Endodermal cell (in vitro differentiated cells): ENCODE measurements around the gene CATSPER3. TPM values are rescaled to one million over a fixed set of nuclear protein-coding genes. Genes with fewer than 3 reads are reported as not detected.

Experiments
- DNase-seq: peaks from one replicate; pipeline ENCODE4 v3.0.0-alpha.2; 2017
- H3K27ac ChIP-seq: 2 replicates; pipeline ENCODE4 v1.5.1; 2013; ENCODE audit warnings: mild to moderate bottlenecking, low read depth, low read length, moderate library complexity
- H3K27me3 ChIP-seq: 2 replicates; pipeline ENCODE4 v1.6.1; 2013; ENCODE audit warnings: mild to moderate bottlenecking, low read length, moderate library complexity; ENCODE audit not compliant: insufficient read depth, control insufficient read depth, poor library complexity, severe bottlenecking
- H3K36me3 ChIP-seq: 2 replicates; pipeline ENCODE4 v1.7.0; 2013; ENCODE audit warnings: mild to moderate bottlenecking, low read length, moderate library complexity; ENCODE audit not compliant: control insufficient read depth, insufficient read depth
- H3K4me1 ChIP-seq: one replicate; pipeline ENCODE4 v1.7.0; 2013; ENCODE audit warnings: low read length; ENCODE audit not compliant: control insufficient read depth, insufficient read depth
- H3K4me3 ChIP-seq: 2 replicates; pipeline ENCODE4 v1.5.1; 2013; ENCODE audit warnings: mild to moderate bottlenecking, low read length, moderate library complexity
- H3K9ac ChIP-seq: 2 replicates; pipeline ENCODE4 v1.6.1; 2013; ENCODE audit warnings: mild to moderate bottlenecking, low read length, moderate library complexity; ENCODE audit not compliant: poor library complexity, severe bottlenecking; ENCODE audit errors: extremely low read depth
- H3K9me3 ChIP-seq: 2 replicates; pipeline ENCODE4 v1.6.1; 2013; ENCODE audit warnings: mild to moderate bottlenecking, low read length, moderate library complexity; ENCODE audit not compliant: control insufficient read depth
- H3K27ac Mint-ChIP-seq: 2 replicates; pipeline ENCODE4 v1.8.0; 2020; ENCODE audit warnings: mixed read lengths
- H3K27me3 Mint-ChIP-seq: 2 replicates; pipeline ENCODE4 v1.8.0; 2021; ENCODE audit warnings: mild to moderate bottlenecking, mixed read lengths; ENCODE audit not compliant: insufficient read depth
- H3K36me3 Mint-ChIP-seq: 2 replicates; pipeline ENCODE4 v1.8.0; 2020; ENCODE audit warnings: low read depth, mixed read lengths
- H3K4me1 Mint-ChIP-seq: 2 replicates; pipeline ENCODE4 v1.8.0; 2020; ENCODE audit warnings: mixed read lengths
- H3K4me3 Mint-ChIP-seq: 2 replicates; pipeline ENCODE4 v1.8.0; 2020; ENCODE audit warnings: mild to moderate bottlenecking, moderate library complexity, mixed read lengths
- H3K9me3 Mint-ChIP-seq: 2 replicates; pipeline ENCODE4 v1.8.0; 2020; ENCODE audit warnings: mild to moderate bottlenecking, mixed read lengths
- CTCF ChIP-seq: fragments of 200-600 bp; sonication (generic); conservative IDR thresholded peaks from 2 replicates; pipeline ENCODE4 v1.5.0; 2021; ENCODE audit warnings: antibody characterized with exemption, mild to moderate bottlenecking
- WGBS, 2 experiments: methylation state at CpG; one replicate each; pipeline versions ENCODE4 v1.1.5 to v1.1.7; 2013; ENCODE audit warnings: missing lambda C conversion rate in 2 of 2, mixed read lengths in 1 of 2; ENCODE audit not compliant: insufficient coverage in 1 of 2, insufficient read length in 1 of 2; 5-methylcytosine and 5-hydroxymethylcytosine counted together
- total RNA-seq, 2 donors: library from RNA; stranded (reverse); fragmentation: NEBNext Ultra II Directional in 1 of 2; extraction: Animal tissue kit (Norgen Biotek cat#: 25700) in 1 of 2; gene quantifications; 2 replicates in 1 of 2; 3 replicates in 1 of 2; pipeline ENCODE4 v1.2.1, GENCODE V29; 2021

Gene CATSPER3
- total RNA-seq, 2 donors from 2014 or later: 0.64 to 0.68 TPM

- no peaks in the 10 kb centered on the region for H3K4me1 ChIP-seq
- H3K9me3 Mint-ChIP-seq: no peaks in the 10 kb centered on the region
- H3K27ac Mint-ChIP-seq: no peak overlapping the region
- peaks cover 97% of the 10 kb centered on the region for H3K27me3 ChIP-seq
- TF ChIP-seq CTCF: peak; percentile 13
- 21 to 34% methylated on average over 8 to 45 of the region's 45 CpGs for WGBS, 2 experiments
- peak; percentile 78 for DNase-seq
- H3K4me1 Mint-ChIP-seq: peaks cover 7% of the 10 kb centered on the region
- H3K36me3 ChIP-seq: no peaks in the 10 kb centered on the region
- no peak overlapping the region for H3K9ac ChIP-seq
- H3K4me3 Mint-ChIP-seq: peak overlapping the region; percentile 45
- H3K27me3 Mint-ChIP-seq: peaks cover 99% of the 10 kb centered on the region
- H3K9me3 ChIP-seq: no peaks in the 10 kb centered on the region
- H3K4me3 ChIP-seq: no peak overlapping the region
- H3K36me3 Mint-ChIP-seq: no peaks in the 10 kb centered on the region
- H3K27ac ChIP-seq: no peak overlapping the region
These were observed 82.6 kb downstream of the CATSPER3 start for GRCh38 chr5:135050244-135050767.

GRCh38 chr5:135051399-135051798, 83.7 kb downstream of the CATSPER3 start:
- Mint-ChIP-seq H3K4me3 (no peak overlapping the region), H3K36me3 (no peaks in the 10 kb centered on the region), H3K27me3 (peaks cover 99% of the 10 kb centered on the region), H3K27ac (no peak overlapping the region), H3K4me1 (peaks cover 7% of the 10 kb centered on the region), H3K9me3 (no peaks in the 10 kb centered on the region)
- no peak overlapping the region for H3K4me3 ChIP-seq
- TF ChIP-seq CTCF: no peak
- no peak overlapping the region for H3K27ac ChIP-seq
- WGBS, 2 experiments: 87% methylated on average over 3 of the region's 3 CpGs
- no peaks in the 10 kb centered on the region for H3K9me3 ChIP-seq
- peaks cover 97% of the 10 kb centered on the region for H3K27me3 ChIP-seq
- no peaks in the 10 kb centered on the region for H3K4me1 ChIP-seq
- H3K9ac ChIP-seq: no peak overlapping the region
- H3K36me3 ChIP-seq: no peaks in the 10 kb centered on the region
- DNase-seq: no peak

GRCh38 chr5:135051872-135052271, 84.2 kb downstream of the CATSPER3 start:
- no peaks in the 10 kb centered on the region for H3K9me3 ChIP-seq
- H3K4me1 ChIP-seq: no peaks in the 10 kb centered on the region
- H3K27me3 Mint-ChIP-seq: peaks cover 99% of the 10 kb centered on the region
- H3K27me3 ChIP-seq: peaks cover 98% of the 10 kb centered on the region
- 90 to 93% methylated on average over 10 to 11 of the region's 11 CpGs for WGBS, 2 experiments
- TF ChIP-seq CTCF: no peak
- H3K36me3 Mint-ChIP-seq: no peaks in the 10 kb centered on the region
- no peak overlapping the region for H3K9ac ChIP-seq
- DNase-seq: no peak
- H3K36me3 ChIP-seq: no peaks in the 10 kb centered on the region
- no peak overlapping the region for H3K4me3 Mint-ChIP-seq
- no peaks in the 10 kb centered on the region for H3K9me3 Mint-ChIP-seq
- H3K4me1 Mint-ChIP-seq: peaks cover 7% of the 10 kb centered on the region
- no peak overlapping the region for H3K27ac Mint-ChIP-seq
- H3K4me3 ChIP-seq: no peak overlapping the region
- no peak overlapping the region for H3K27ac ChIP-seq
